ENCODE data around the gene CCDC6.
"Not testable (repeated sequence)": the region's sequence is repeated elsewhere in the genome, so short reads cannot be mapped to it uniquely, and the experiment has no call there.

Gene CCDC6

DNA sequence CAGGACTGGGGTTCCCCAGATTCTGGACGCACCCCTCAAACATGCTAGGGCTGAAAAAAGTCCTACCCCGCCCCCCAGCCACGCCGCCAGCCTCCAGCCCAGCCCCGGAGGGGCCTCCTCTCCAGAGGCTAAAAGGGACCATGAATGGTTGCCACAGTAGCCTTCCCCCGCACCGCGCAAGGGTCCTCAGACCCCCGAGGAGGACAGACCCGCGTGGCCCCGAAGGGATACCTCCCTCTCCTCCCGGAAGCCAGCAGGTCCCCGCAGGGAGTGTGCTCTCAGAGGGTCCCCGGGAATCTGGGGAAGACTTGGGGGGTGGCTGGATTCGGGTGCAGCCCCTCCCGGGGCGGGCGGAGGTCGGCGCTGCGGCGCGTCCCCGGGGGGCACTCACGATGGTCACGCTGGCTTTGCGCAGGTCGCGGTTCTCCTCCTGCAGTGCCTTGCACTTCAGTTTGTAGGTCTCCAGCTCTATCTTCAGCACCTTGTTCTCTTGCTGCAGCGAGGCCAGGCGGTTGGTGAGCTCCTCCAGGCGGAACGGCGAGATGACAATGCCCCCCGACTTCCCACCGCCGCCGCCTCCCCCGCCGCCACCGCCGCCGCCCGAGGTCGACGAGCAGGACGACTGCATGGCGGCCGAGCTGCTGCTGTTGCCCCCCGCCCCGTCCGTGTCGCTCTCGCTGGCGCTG is 482 bp downstream of the CCDC6 start:
- DNase-seq (ENCODE audit: low read depth in 2 of 2, low spot score in 1 of 2), result no peak

DNA sequence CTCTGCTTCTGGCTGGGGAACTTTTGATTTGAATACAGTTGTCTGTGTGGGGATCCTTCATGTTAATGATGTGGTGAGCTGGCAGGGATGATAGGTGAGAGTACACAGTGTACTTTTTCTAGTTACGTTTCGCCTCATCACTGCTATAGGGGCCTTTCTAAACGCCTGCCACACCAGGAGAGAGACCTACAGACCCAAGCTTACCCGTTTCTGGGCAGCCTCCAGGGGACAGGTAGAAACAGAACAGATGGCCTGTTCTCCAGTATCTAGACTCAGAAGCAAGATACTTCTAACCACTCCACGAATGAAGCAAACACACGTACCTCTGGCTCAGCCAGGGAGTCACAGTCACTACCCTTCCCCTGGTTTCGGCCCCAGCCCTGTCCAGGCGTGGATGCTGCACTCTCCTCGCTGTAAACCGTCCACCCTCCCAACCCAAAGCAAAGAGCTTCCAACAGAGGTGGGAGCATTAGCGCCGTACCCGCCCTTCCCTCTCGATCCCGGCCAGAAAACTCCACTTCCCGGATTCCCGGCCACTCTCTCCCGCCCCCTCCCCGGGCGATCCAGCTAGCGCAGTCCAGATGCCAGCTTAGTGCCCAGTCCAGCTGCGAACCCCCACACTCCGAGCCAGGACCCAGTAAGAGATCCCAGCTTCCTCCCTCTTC is 1.2 kb downstream of the CCDC6 start:
- DNase-seq (ENCODE audit: low read depth in 2 of 2, low spot score in 1 of 2), result no peak

- no peak for DNase-seq (ENCODE audit: low read depth in 2 of 2, low spot score in 1 of 2)
Measured at GRCh38 chr10:59904426-59905065, 1.8 kb downstream of the CCDC6 start.

DNA sequence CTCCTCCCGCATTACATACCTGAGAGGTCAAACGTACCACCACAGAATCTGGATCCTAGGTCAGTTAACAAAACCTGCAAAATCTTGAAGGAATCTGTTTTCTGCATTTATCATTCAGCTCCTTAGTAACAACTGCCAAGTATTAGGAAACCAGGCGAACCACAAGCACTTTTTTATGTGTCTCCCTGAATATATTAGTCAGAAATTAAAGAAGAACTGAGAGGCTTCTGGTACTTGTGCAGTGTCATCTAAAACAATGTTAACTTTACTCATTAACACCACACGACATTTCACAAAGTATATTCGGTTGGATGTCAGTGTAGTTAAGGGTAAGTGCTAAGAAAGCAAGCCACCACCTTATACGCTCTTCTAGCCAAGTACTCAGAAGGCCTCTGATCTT is 2.5 kb downstream of the CCDC6 start:
- no peak for DNase-seq (ENCODE audit: low read depth in 2 of 2, low spot score in 1 of 2)

- no peak for DNase-seq (ENCODE audit: low read depth in 2 of 2, low spot score in 1 of 2)
Measured at GRCh38 chr10:59902016-59902415, 4.3 kb downstream of the CCDC6 start.

GRCh38 chr10:59901470-59901869 is 4.9 kb downstream of the CCDC6 start:
- no peak for DNase-seq (ENCODE audit: low read depth in 2 of 2, low spot score in 1 of 2)

- DNase-seq (ENCODE audit: low read depth in 2 of 2, low spot score in 1 of 2), result no peak
Measured at GRCh38 chr10:59900048-59900727, 6.2 kb downstream of the CCDC6 start.

- no peak for DNase-seq (ENCODE audit: low read depth in 2 of 2, low spot score in 1 of 2)
Measured at GRCh38 chr10:59898125-59898835, 8.1 kb downstream of the CCDC6 start.

GRCh38 chr10:59896191-59896590 is 10.2 kb downstream of the CCDC6 start:
- DNase-seq (ENCODE audit: low read depth in 2 of 2, low spot score in 1 of 2), result no peak

- no peak for DNase-seq (ENCODE audit: low read depth in 2 of 2, low spot score in 1 of 2)
Measured at GRCh38 chr10:59895629-59896116, 10.7 kb downstream of the CCDC6 start.

DNA sequence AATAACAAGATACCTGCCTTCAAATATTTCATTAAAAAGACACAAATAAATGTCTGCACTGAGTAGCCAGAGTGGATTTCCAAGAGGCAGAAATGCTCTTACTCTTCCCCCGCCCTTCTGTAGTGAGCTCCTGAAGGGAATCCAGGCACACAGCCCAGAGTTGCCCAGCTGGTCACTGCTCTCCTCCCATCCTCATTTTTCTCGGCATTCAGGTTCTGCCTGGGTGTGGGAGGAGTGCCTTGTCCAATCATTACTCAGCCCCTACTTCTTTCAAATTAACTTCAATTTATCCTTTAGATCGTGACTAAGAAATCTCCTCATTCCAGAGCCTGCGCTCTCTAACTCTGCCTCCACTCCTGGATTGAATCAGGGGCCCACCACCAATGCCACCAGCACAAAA is 12.2 kb downstream of the CCDC6 start:
- no peak for DNase-seq (ENCODE audit: low read depth in 2 of 2, low spot score in 1 of 2)

- DNase-seq (ENCODE audit: low read depth in 2 of 2, low spot score in 1 of 2), result no peak
Measured at GRCh38 chr10:59892697-59893096, 13.7 kb downstream of the CCDC6 start.

DNA sequence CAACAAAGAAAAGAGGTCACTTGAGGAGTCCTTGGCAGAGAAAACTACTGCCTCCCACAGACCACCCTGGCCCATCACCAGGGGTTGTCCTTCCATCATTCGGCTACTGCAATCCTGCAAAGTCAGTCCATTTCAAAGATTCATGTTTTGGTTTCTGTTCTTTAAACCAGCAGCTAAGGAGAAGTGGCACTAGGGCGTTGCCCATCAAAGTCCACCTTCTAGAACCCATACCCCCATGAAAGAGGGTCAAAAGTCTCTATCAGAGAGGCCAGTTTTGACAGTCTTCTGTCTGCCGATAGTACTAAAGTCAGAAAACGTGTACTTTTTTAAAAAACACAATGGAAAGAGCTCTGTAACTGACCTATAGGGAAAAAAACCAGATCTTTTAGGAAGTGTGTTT is 14.4 kb downstream of the CCDC6 start:
- no peak for DNase-seq (ENCODE audit: low read depth in 2 of 2, low spot score in 1 of 2)

GRCh38 chr10:59891349-59891748 is 15.0 kb downstream of the CCDC6 start:
- no peak for DNase-seq (ENCODE audit: low read depth in 2 of 2, low spot score in 1 of 2)

DNA sequence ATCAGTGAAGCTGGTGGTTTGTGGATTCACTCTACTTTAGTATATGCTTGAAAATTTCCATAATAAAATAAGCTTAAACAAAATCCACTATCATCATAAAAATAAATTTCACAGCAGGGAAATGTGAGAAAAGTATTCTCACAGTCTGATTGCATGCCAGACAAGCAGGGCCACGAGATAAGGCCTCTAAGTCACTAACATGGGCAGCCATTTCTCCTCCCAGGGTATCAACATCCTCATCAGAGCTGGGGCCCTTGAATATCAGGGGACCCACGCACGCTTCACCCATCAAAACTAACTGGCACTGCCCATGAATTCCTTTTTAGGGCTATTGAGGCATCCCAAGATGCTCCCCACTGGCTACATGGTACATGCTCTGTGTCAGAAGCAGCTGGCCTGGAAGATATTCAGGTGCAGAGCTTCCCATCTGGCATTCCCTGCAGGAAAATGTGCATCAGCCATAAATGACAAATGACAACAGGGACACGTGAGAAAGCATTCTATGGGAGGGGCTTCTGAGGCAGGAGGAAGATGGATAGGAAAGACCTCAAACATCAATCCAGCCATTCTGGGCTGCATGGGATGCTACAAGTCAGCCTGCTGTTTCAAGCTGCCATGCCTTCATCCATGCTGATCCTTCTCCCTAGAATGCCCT is 17.4 kb downstream of the CCDC6 start:
- DNase-seq (ENCODE audit: low read depth in 2 of 2, low spot score in 1 of 2), result no peak

DNA sequence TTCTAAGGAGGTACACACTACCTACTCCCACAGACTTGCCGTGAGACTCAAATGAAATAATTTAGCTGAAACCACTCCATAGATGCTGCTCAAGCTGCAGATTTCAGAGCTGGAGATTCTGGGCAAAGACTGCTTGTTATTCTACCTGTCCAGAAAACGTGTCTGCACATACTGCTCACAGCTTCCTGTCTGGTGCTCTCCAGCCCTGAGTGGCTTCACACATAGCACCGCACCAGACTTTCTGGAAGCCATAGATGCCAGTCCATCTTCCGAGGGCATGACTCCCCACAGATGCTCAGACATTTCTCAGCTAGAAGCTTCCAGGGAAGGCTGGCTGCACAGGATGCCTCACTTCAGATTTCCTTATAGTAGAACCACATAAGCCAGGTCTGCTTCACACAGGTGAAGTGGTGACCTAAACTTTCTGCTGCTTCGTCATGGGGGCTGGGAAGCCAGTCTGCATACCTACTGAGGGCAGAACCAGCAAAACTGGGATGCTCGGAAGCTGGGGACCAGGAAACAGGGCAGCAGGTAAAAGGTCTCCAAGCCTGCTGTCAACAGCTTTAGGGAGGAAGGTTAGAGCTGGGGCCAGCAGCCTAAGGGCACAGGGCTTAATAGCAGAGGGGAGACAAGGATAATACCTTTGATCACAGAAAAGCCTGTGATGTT is 18.2 kb downstream of the CCDC6 start:
- no peak for DNase-seq (ENCODE audit: low read depth in 2 of 2, low spot score in 1 of 2)

DNA sequence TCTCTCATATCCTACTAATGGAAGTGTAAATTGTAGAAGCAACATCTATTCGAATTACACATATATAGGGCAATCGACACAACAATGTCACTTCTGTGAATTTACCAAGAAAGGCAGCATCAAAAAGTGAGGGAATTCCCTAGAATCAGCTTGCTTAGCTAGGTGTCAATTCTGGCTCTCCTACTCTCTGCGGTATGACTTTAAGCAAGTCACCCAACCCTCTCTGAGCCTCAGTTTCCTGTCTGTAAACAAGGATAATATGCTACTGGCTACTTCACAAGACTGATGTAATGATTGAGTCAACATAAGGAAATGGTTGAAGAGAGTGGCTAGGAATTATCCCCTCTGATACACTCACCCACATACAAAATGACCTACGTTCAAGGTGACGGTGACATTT is 19.4 kb downstream of the CCDC6 start:
- DNase-seq (ENCODE audit: low read depth in 2 of 2, low spot score in 1 of 2), result no peak

- DNase-seq (ENCODE audit: low read depth in 2 of 2, low spot score in 1 of 2), result no peak
Measured at GRCh38 chr10:59885430-59886134, 20.8 kb downstream of the CCDC6 start.

GRCh38 chr10:59884893-59885292 is 21.5 kb downstream of the CCDC6 start:
- not testable (repeated sequence) for DNase-seq (ENCODE audit: low read depth in 2 of 2, low spot score in 1 of 2)

Data from stimulated activated CD8-positive, alpha-beta memory T cell treated with anti-CD3 and anti-CD28 coated beads, Interleukin-4, amount 100 ng/mL, for 4 hours (primary cell).